OCI-LY1 (cell line): Measurements from ENCODE around the gene SSH2.
"Not testable (repeated sequence)": the region's sequence is repeated elsewhere in the genome, so short reads cannot be mapped to it uniquely, and the experiment has no call there.

ENCODE experiments used
- H2AFZ ChIP-seq: fragments of 200-600 bp; sonication (generic), shearing (Covaris generic); 2 replicates; pipeline ENCODE4 v1.6.0; 2014; ENCODE audit warnings: antibody characterized with exemption, mild to moderate bottlenecking, low read length
- H3F3A ChIP-seq: fragments of 200-600 bp; sonication (generic), shearing (Covaris generic); 2 replicates; pipeline ENCODE4 v1.6.0; 2014; ENCODE audit warnings: mild to moderate bottlenecking, antibody characterized with exemption, low read length, moderate library complexity; ENCODE audit not compliant: insufficient read depth
- H3K27ac ChIP-seq: fragments of 200-600 bp; sonication (generic); 2 replicates; pipeline ENCODE4 v1.5.1; 2014; ENCODE audit warnings: low read length, mixed run types, mild to moderate bottlenecking, low read depth; ENCODE audit not compliant: poor library complexity, severe bottlenecking
- H3K27me3 ChIP-seq: fragments of 200-600 bp; sonication (generic); 2 replicates; pipeline ENCODE4 v1.6.0; 2014; ENCODE audit warnings: antibody characterized with exemption, mild to moderate bottlenecking, low read length, moderate library complexity; ENCODE audit not compliant: insufficient read depth
- H3K36me3 ChIP-seq: fragments of 200-600 bp; sonication (generic); 2 replicates; pipeline ENCODE4 v1.6.1; 2014; ENCODE audit warnings: mild to moderate bottlenecking, antibody characterized with exemption, low read length, moderate library complexity, mixed read lengths; ENCODE audit not compliant: insufficient read depth
- H3K4me1 ChIP-seq: fragments of 200-600 bp; sonication (generic); 2 replicates; pipeline ENCODE4 v1.5.1; 2014; ENCODE audit warnings: mild to moderate bottlenecking, low read length, moderate library complexity; ENCODE audit not compliant: insufficient read depth, severe bottlenecking
- H3K4me2 ChIP-seq: fragments of 200-600 bp; sonication (generic), shearing (Covaris generic); 2 replicates; pipeline ENCODE4 v1.6.1; 2014; ENCODE audit warnings: low read length
- H3K4me3 ChIP-seq: fragments of 200-600 bp; sonication (generic); 2 replicates; pipeline ENCODE4 v1.5.1; 2014; ENCODE audit warnings: low read length, low read depth, mild to moderate bottlenecking, mixed read lengths; ENCODE audit not compliant: poor library complexity, severe bottlenecking
- H3K79me2 ChIP-seq: fragments of 200-600 bp; shearing (Covaris generic); 2 replicates; pipeline ENCODE4 v1.6.1; 2016; ENCODE audit warnings: mixed run types, low read length, mixed read lengths; ENCODE audit not compliant: insufficient read depth
- H3K9ac ChIP-seq: fragments of 200-600 bp; sonication (generic), shearing (Covaris generic); 2 replicates; pipeline ENCODE4 v1.6.1; 2014; ENCODE audit warnings: mild to moderate bottlenecking, low read length, mixed read lengths
- H3K9me2 ChIP-seq: fragments of 200-600 bp; sonication (generic), shearing (Covaris generic); 2 replicates; pipeline ENCODE4 v1.6.1; 2014; ENCODE audit warnings: low read depth, mild to moderate bottlenecking, low read length, mixed read lengths
- H3K9me3 ChIP-seq: fragments of 200-600 bp; shearing (Covaris generic); 2 replicates; pipeline ENCODE4 v1.6.1; 2014; ENCODE audit warnings: low read length, mixed read lengths
- H4K20me1 ChIP-seq: fragments of 200-600 bp; sonication (generic), shearing (Covaris generic); 2 replicates; pipeline ENCODE4 v1.6.0; 2016; ENCODE audit warnings: mild to moderate bottlenecking, low read length; ENCODE audit not compliant: insufficient read depth
- CTCF ChIP-seq: fragments of 200-600 bp; sonication (generic), shearing (Covaris generic); IDR thresholded peaks from 2 replicates; pipeline ENCODE4 v1.5.1; 2017; ENCODE audit warnings: mild to moderate bottlenecking, antibody characterized with exemption, low read length, moderate library complexity, mixed read lengths
- EZH2 ChIP-seq: fragments of 200-600 bp; sonication (generic), shearing (Covaris generic); IDR thresholded peaks from 2 replicates; pipeline ENCODE4 v1.8.0; 2017; ENCODE audit warnings: borderline replicate concordance, mixed run types, mild to moderate bottlenecking, antibody characterized with exemption, low read length, moderate library complexity, mixed read lengths

The SSH2 gene

GRCh38 chr17:29936724-29937123 lies 6.7 kb upstream of the SSH2 start:
- Histone ChIP-seq H3K27ac (no peak overlapping the region), H3K4me3 (no peak overlapping the region), H2AFZ (no peak overlapping the region), H3K27me3 (no peaks in the 10 kb centered on the region), H3K36me3 (no peaks in the 10 kb centered on the region), H3K79me2 (no peaks in the 10 kb centered on the region), H3K4me2 (no peak overlapping the region), H3K9me2 (no peaks in the 10 kb centered on the region), H3K9ac (no peak overlapping the region), H3K4me1 (peaks cover 3% of the 10 kb centered on the region), H4K20me1 (no peaks in the 10 kb centered on the region), H3K9me3 (no peaks in the 10 kb centered on the region), H3F3A (no peaks in the 10 kb centered on the region)
- no peak for TF ChIP-seq CTCF
- TF ChIP-seq EZH2: no peak

- H3K27ac ChIP-seq, H3K27me3 ChIP-seq, H3F3A ChIP-seq, H3K9ac ChIP-seq, H4K20me1 ChIP-seq, H3K4me2 ChIP-seq, H3K79me2 ChIP-seq, H3K36me3 ChIP-seq, H3K9me2 ChIP-seq, H3K4me1 ChIP-seq, H3K9me3 ChIP-seq, H3K4me3 ChIP-seq, H2AFZ ChIP-seq: not testable (repeated sequence)
Measured at GRCh38 chr17:29935909-29936308, 5.9 kb upstream of the SSH2 start.

GRCh38 chr17:29933379-29933778 lies 3.4 kb upstream of the SSH2 start:
- Histone ChIP-seq H3K79me2 (peaks cover 11% of the 10 kb centered on the region), H3K27ac (no peak overlapping the region), H3K4me3 (no peak overlapping the region), H3K4me2 (no peak overlapping the region), H3K27me3 (no peaks in the 10 kb centered on the region), H3K4me1 (peaks cover 16% of the 10 kb centered on the region), H3K9me2 (no peaks in the 10 kb centered on the region), H3K36me3 (no peaks in the 10 kb centered on the region), H3F3A (no peaks in the 10 kb centered on the region), H3K9ac (no peak overlapping the region), H4K20me1 (no peaks in the 10 kb centered on the region), H3K9me3 (no peaks in the 10 kb centered on the region), H2AFZ (no peak overlapping the region)
- TF ChIP-seq EZH2 (no peak), CTCF (no peak)

GRCh38 chr17:29931231-29931932 lies 1.4 kb upstream of the SSH2 start:
- Histone ChIP-seq H3K4me1 (peaks cover 36% of the 10 kb centered on the region), H3K4me2 (peak overlapping the region; percentile 82), H3K36me3 (peaks cover 5% of the 10 kb centered on the region; the same call in 1 of the 2 replicates), H3K27ac (peak overlapping the region; percentile 93), H3K4me3 (peak overlapping the region; percentile 76), H3F3A (no peaks in the 10 kb centered on the region), H3K27me3 (no peaks in the 10 kb centered on the region), H3K9ac (peak overlapping the region; percentile 95), H3K9me2 (no peaks in the 10 kb centered on the region), H4K20me1 (no peaks in the 10 kb centered on the region), H3K79me2 (peaks cover 31% of the 10 kb centered on the region), H2AFZ (peak overlapping the region; percentile 59; the same call in 1 of the 2 replicates), H3K9me3 (no peaks in the 10 kb centered on the region)
- no peak for TF ChIP-seq EZH2
- peak; percentile 96 for TF ChIP-seq CTCF
